Gastrocnemius medialis (tissue), 4 donors: ENCODE measurements around the gene PURA.

Experiments
- POLR2A ChIP-seq, 2 donors: fragments of 450-650 bp; IDR thresholded peaks; one replicate each; pipeline ENCODE4 v1.6.1; 2017; ENCODE audit warnings: antibody characterized with exemption in 2 of 2, mild to moderate bottlenecking in 2 of 2, moderate library complexity in 2 of 2
- TF ChIP-seq, protein P1 (sequence below), 5 experiments: fragments of 450-650 bp in 3 of 5; fragments of 200-600 bp in 2 of 5; sonication (generic) in 2 of 5; IDR thresholded peaks in 4 of 5; conservative IDR thresholded peaks in 1 of 5; 1 replicate in 4 of 5; 2 replicates in 1 of 5; pipeline ENCODE4 v1.5.1; 2016 to 2019; ENCODE audit warnings: antibody characterized with exemption in 5 of 5, mild to moderate bottlenecking in 3 of 5, moderate library complexity in 3 of 5

DNA sequence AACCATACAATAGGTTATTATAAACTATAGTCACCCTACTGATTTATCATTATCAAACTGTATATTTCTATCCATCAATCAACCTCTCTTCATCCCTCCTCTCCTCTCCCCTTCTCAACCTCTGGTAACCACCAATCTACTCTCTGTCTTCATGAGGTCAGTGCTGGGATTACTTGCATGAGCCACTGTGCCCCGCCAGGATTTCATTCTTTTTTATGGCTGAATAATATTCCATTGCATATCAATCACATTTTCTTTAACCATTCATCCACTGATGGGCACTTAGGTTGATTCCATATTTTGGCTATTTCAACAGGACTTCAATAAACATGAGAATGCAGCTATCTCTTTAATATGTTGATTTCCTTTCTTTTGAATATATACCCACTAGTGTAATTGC is 10.8 kb upstream of the PURA start:
- TF ChIP-seq, protein P1, sequence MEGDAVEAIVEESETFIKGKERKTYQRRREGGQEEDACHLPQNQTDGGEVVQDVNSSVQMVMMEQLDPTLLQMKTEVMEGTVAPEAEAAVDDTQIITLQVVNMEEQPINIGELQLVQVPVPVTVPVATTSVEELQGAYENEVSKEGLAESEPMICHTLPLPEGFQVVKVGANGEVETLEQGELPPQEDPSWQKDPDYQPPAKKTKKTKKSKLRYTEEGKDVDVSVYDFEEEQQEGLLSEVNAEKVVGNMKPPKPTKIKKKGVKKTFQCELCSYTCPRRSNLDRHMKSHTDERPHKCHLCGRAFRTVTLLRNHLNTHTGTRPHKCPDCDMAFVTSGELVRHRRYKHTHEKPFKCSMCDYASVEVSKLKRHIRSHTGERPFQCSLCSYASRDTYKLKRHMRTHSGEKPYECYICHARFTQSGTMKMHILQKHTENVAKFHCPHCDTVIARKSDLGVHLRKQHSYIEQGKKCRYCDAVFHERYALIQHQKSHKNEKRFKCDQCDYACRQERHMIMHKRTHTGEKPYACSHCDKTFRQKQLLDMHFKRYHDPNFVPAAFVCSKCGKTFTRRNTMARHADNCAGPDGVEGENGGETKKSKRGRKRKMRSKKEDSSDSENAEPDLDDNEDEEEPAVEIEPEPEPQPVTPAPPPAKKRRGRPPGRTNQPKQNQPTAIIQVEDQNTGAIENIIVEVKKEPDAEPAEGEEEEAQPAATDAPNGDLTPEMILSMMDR (IDR thresholded peaks at IDR 0.05 in 4 of 5, conservative IDR thresholded peaks at IDR 0.05 in 1 of 5): no peak
- no peak for TF ChIP-seq POLR2A (IDR thresholded peaks at IDR 0.05)
